HepG2 (cell line): ENCODE data around the gene GNG10. TPM values are rescaled to one million over a fixed set of nuclear protein-coding genes. Genes with fewer than 3 reads are reported as not detected.

Experiments used
- ARNT ChIP-seq: fragments of 450-650 bp; IDR thresholded peaks from 2 replicates; pipeline ENCODE4 v1.6.1; 2017
- ATF2 ChIP-seq: sonication (generic); formaldehyde crosslinking; IDR thresholded peaks from 2 replicates; pipeline ENCODE4 v1.4.0; 2020; ENCODE audit warnings: missing genetic modification reagents
- CHCHD3 ChIP-seq: sonication (generic); formaldehyde crosslinking; IDR thresholded peaks from 2 replicates; pipeline ENCODE4 v1.8.0; 2022; ENCODE audit warnings: mild to moderate bottlenecking, missing genetic modification reagents, moderate library complexity
- ONECUT2 ChIP-seq: sonication (generic); formaldehyde crosslinking; IDR thresholded peaks from 2 replicates; pipeline ENCODE4 v1.4.0; 2020; ENCODE audit warnings: missing genetic modification reagents
- SMAD9 ChIP-seq: sonication (generic); formaldehyde crosslinking; IDR thresholded peaks from 2 replicates; pipeline ENCODE4 v1.5.1; 2020; ENCODE audit warnings: mild to moderate bottlenecking, missing genetic modification reagents
- SNRNP70 ChIP-seq: fragments of 200-400 bp; formaldehyde crosslinking; IDR thresholded peaks from 2 replicates; pipeline ENCODE4 v1.6.1; 2017; ENCODE audit warnings: mild to moderate bottlenecking, low read depth, low read length, moderate library complexity
- THAP11 ChIP-seq: IDR thresholded peaks from 2 replicates; pipeline ENCODE4 v1.6.1; 2016; ENCODE audit warnings: missing biosample characterization, missing genetic modification reagents
- U2AF1 ChIP-seq: fragments of 200-400 bp; formaldehyde crosslinking; optimal IDR thresholded peaks from 2 replicates; pipeline ENCODE3; 2017; ENCODE audit warnings: mild to moderate bottlenecking, low read depth, low read length
- ZNF33B ChIP-seq: sonication (generic); formaldehyde crosslinking; IDR thresholded peaks from 2 replicates; pipeline ENCODE4 v1.5.1; 2020; ENCODE audit warnings: mild to moderate bottlenecking, missing genetic modification reagents
- ZNF512B ChIP-seq: sonication (generic); formaldehyde crosslinking; IDR thresholded peaks from 2 replicates; pipeline ENCODE4 v1.5.1; 2020; ENCODE audit warnings: missing genetic modification reagents, mild to moderate bottlenecking, borderline replicate concordance
- ZNF646 ChIP-seq: sonication (generic); formaldehyde crosslinking; IDR thresholded peaks from 2 replicates; pipeline ENCODE4 v1.9.0; 2021; ENCODE audit warnings: mild to moderate bottlenecking, missing genetic modification reagents
- ZNF737 ChIP-seq: sonication (generic); formaldehyde crosslinking; IDR thresholded peaks from 2 replicates; pipeline ENCODE4 v1.5.0; 2020; ENCODE audit warnings: missing genetic modification reagents, mild to moderate bottlenecking, borderline replicate concordance
- ZNF891 ChIP-seq: sonication (generic); formaldehyde crosslinking; IDR thresholded peaks from 2 replicates; pipeline ENCODE4 v1.5.0; 2020; ENCODE audit warnings: mild to moderate bottlenecking, missing genetic modification reagents
- ZSCAN12 ChIP-seq: sonication (generic); formaldehyde crosslinking; IDR thresholded peaks from 2 replicates; pipeline ENCODE4 v1.9.0; 2021; ENCODE audit warnings: mild to moderate bottlenecking, missing genetic modification reagents
- polyA plus RNA-seq, 8 experiments: library from polyadenylated mRNA; depleted of rRNA in 3 of 8; stranded (reverse) in 7 of 8; unstranded in 1 of 8; fragments of >200 nt; fragmentation: Illumina TruSeq in 4 of 8; extraction: Trizol in 4 of 8; gene quantifications; 2 replicates each; pipeline versions ENCODE4 v1.2.1 to v1.2.3, GENCODE V29; 2011 to 2016; ENCODE audit warnings: low read depth in 4 of 8, missing spikeins in 1 of 8, mixed read lengths in 1 of 8; ENCODE audit not compliant: insufficient read depth in 1 of 8
- total RNA-seq, 5 experiments: library from RNA; depleted of rRNA; stranded (reverse); fragments of >200 nt; fragmentation: Illumina TruSeq; extraction: Trizol; gene quantifications; 2 replicates each; pipeline ENCODE4 v1.2.3, GENCODE V29; 2016; ENCODE audit warnings: low read depth in 1 of 5

GNG10 gene
- total and polyA plus RNA-seq, 2 of the 13 experiments (the other 11 are each of a cell fraction or from before 2014, with no cell fraction given) = 29.8 to 32.4 TPM

GRCh38 chr9:111631214-111631971 is 30.0 kb upstream of the GNG10 start, which contains the start of gene DNAJC25 (continued):
- TF ChIP-seq ZNF891 (CRISPR knock-in tag) (peak; percentile 85), THAP11 (CRISPR knock-in tag) (peak; percentile 95), CHCHD3 (CRISPR knock-in tag) (no peak), ONECUT2 (CRISPR knock-in tag) (no peak), ZSCAN12 (no peak), ZNF646 (no peak), ZNF737 (CRISPR knock-in tag) (no peak), ZNF33B (CRISPR knock-in tag) (no peak), ARNT (no peak), SMAD9 (no peak), ZNF512B (no peak), ATF2 (CRISPR knock-in tag) (peak; percentile 43; the same call in 1 of the 2 replicates), U2AF1 (no peak), SNRNP70 (no peak)
